HL-60 (cell line): Measurements from ENCODE around the gene SOAT2.

Source experiments
- GABPA ChIP-seq: IDR thresholded peaks from 2 replicates; pipeline ENCODE4 v1.6.1; 2012; ENCODE audit warnings: low read depth
- POLR2AphosphoS5 ChIP-seq: IDR thresholded peaks from 2 replicates; pipeline ENCODE4 v1.6.1; 2012; ENCODE audit warnings: low read depth
- SPI1 ChIP-seq: IDR thresholded peaks from 2 replicates; pipeline ENCODE4 v1.6.1; 2012; ENCODE audit warnings: low read depth, mild to moderate bottlenecking, borderline replicate concordance
- TF ChIP-seq, protein P1 (sequence below): IDR thresholded peaks from one replicate; pipeline ENCODE4 v1.5.1; 2011; ENCODE audit warnings: low read length, control low read depth, inconsistent platforms; ENCODE audit not compliant: insufficient read depth
- TF ChIP-seq, protein P2 (sequence below): IDR thresholded peaks from 2 replicates; pipeline ENCODE4 v1.6.1; 2012; ENCODE audit warnings: low read depth; ENCODE audit not compliant: insufficient replicate concordance

DNA sequence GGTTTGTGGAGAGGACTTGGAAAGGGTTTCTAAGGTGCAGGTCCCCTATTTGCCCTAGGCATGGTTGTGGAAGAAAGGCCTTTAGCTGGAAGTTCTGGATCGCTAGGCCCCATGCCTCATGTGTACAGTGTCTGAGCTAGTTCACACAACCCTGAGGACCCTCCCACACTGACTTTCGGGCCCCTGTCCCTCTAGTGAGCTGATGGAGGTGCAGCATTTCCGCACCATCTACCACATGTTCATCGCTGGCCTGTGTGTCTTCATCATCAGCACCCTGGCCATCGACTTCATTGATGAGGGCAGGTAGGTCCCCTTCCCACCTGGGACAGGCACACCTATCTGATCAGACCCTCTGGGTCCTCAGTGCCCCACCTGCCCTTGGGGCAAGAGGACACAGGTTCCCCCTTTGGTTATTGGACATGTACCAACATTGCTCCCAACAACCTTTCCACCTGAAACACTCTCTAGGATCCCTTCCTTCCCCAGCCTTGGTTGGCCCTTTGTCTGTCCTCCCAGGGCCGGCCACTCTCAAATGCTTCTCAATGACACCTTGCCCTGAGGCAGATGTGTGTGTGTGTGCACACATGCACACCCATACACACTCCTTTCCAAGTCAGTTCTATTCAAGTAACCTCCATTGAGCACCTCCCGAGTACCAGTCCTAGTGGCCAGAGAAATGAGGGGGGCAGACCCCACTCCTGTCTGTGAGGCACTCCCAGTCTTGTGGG is 2.6 kb downstream of the SOAT2 start:
- TF ChIP-seq, protein P1, sequence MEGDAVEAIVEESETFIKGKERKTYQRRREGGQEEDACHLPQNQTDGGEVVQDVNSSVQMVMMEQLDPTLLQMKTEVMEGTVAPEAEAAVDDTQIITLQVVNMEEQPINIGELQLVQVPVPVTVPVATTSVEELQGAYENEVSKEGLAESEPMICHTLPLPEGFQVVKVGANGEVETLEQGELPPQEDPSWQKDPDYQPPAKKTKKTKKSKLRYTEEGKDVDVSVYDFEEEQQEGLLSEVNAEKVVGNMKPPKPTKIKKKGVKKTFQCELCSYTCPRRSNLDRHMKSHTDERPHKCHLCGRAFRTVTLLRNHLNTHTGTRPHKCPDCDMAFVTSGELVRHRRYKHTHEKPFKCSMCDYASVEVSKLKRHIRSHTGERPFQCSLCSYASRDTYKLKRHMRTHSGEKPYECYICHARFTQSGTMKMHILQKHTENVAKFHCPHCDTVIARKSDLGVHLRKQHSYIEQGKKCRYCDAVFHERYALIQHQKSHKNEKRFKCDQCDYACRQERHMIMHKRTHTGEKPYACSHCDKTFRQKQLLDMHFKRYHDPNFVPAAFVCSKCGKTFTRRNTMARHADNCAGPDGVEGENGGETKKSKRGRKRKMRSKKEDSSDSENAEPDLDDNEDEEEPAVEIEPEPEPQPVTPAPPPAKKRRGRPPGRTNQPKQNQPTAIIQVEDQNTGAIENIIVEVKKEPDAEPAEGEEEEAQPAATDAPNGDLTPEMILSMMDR = no peak
- no peak for TF ChIP-seq GABPA
- no peak for TF ChIP-seq POLR2AphosphoS5
- TF ChIP-seq, protein P2, sequence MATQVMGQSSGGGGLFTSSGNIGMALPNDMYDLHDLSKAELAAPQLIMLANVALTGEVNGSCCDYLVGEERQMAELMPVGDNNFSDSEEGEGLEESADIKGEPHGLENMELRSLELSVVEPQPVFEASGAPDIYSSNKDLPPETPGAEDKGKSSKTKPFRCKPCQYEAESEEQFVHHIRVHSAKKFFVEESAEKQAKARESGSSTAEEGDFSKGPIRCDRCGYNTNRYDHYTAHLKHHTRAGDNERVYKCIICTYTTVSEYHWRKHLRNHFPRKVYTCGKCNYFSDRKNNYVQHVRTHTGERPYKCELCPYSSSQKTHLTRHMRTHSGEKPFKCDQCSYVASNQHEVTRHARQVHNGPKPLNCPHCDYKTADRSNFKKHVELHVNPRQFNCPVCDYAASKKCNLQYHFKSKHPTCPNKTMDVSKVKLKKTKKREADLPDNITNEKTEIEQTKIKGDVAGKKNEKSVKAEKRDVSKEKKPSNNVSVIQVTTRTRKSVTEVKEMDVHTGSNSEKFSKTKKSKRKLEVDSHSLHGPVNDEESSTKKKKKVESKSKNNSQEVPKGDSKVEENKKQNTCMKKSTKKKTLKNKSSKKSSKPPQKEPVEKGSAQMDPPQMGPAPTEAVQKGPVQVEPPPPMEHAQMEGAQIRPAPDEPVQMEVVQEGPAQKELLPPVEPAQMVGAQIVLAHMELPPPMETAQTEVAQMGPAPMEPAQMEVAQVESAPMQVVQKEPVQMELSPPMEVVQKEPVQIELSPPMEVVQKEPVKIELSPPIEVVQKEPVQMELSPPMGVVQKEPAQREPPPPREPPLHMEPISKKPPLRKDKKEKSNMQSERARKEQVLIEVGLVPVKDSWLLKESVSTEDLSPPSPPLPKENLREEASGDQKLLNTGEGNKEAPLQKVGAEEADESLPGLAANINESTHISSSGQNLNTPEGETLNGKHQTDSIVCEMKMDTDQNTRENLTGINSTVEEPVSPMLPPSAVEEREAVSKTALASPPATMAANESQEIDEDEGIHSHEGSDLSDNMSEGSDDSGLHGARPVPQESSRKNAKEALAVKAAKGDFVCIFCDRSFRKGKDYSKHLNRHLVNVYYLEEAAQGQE = no peak
- TF ChIP-seq SPI1 = no peak
